HG02870 (cell line): Measurements from ENCODE around the gene DCST1.

Experiments used
- ATAC-seq: cut with Tn5 transposase; IDR thresholded peaks from one replicate; pipeline ENCODE4 v1.9.1; 2021; ENCODE audit warnings: mild to moderate bottlenecking, moderate library complexity; ENCODE audit not compliant: unreplicated experiment

Gene DCST1

GRCh38 chr1:155001425-155001674, 32.3 kb upstream of the DCST1 start:
- ATAC-seq: no peak

GRCh38 chr1:155001675-155002463, 31.8 kb upstream of the DCST1 start:
- peak; percentile 56 for ATAC-seq

- no peak for ATAC-seq
These were observed 31.0 kb upstream of the DCST1 start, which contains the start of gene ZBTB7B for GRCh38 chr1:155002464-155003226. Gene ZBTB7B (plus strand): TSS chr1:155002802. CDS start chr1:155014661, 11,859 bp downstream.

GRCh38 chr1:155003227-155003765, 30.3 kb upstream of the DCST1 start:
- ATAC-seq: no peak

GRCh38 chr1:155003766-155004351, 29.8 kb upstream of the DCST1 start:
- ATAC-seq: no peak

GRCh38 chr1:155004352-155005075, 29.1 kb upstream of the DCST1 start:
- no peak for ATAC-seq

- ATAC-seq: no peak
These were observed 28.3 kb upstream of the DCST1 start for GRCh38 chr1:155005076-155006011.

- no peak for ATAC-seq
These were observed 27.0 kb upstream of the DCST1 start for GRCh38 chr1:155006601-155007101.

GRCh38 chr1:155007251-155007828, 26.3 kb upstream of the DCST1 start:
- no peak for ATAC-seq

GRCh38 chr1:155008015-155008941, 25.3 kb upstream of the DCST1 start:
- ATAC-seq: no peak

GRCh38 chr1:155009221-155009711, 24.4 kb upstream of the DCST1 start:
- ATAC-seq: no peak

- no peak for ATAC-seq
These were observed 23.9 kb upstream of the DCST1 start for GRCh38 chr1:155009742-155010141.

GRCh38 chr1:155010211-155010918, 23.3 kb upstream of the DCST1 start:
- no peak for ATAC-seq

GRCh38 chr1:155011004-155011416, 22.6 kb upstream of the DCST1 start:
- ATAC-seq: no peak

- ATAC-seq: no peak
These were observed 22.1 kb upstream of the DCST1 start for GRCh38 chr1:155011437-155012025.

GRCh38 chr1:155012026-155012546, 21.5 kb upstream of the DCST1 start:
- no peak for ATAC-seq
